ENCODE results near the gene CDON.

CDON gene

GRCh38 chr11:125943661-125944349, 118.9 kb downstream of the CDON start:
- H3K4me3 ChIP-seq (ENCODE audit: low read depth, low read length), result no peak overlapping the region
- in situ Hi-C loops (cut with HindIII; ENCODE audit: low sequenced_read_pairs), result no loop called here
- no peak for TF ChIP-seq CTCF (IDR thresholded peaks at IDR 0.05; ENCODE audit: low read depth, low read length, missing control alignments)
- DNase-seq (ENCODE audit: low read depth), result no peak

GRCh38 chr11:125942771-125943428, 119.8 kb downstream of the CDON start:
- no peak overlapping the region for H3K4me3 ChIP-seq (ENCODE audit: low read depth, low read length)
- no peak for DNase-seq (ENCODE audit: low read depth)
- no peak for TF ChIP-seq CTCF (IDR thresholded peaks at IDR 0.05; ENCODE audit: low read depth, low read length, missing control alignments)
- in situ Hi-C loops (cut with HindIII; ENCODE audit: low sequenced_read_pairs), result no loop called here

GRCh38 chr11:125941619-125942611, 120.8 kb downstream of the CDON start:
- in situ Hi-C loops (cut with HindIII; ENCODE audit: low sequenced_read_pairs), result no loop called here
- peak; percentile 3 for DNase-seq (ENCODE audit: low read depth)
- no peak overlapping the region for H3K4me3 ChIP-seq (ENCODE audit: low read depth, low read length)
- TF ChIP-seq CTCF (IDR thresholded peaks at IDR 0.05; ENCODE audit: low read depth, low read length, missing control alignments), result peak; percentile 85

GRCh38 chr11:125941267-125941618, 121.4 kb downstream of the CDON start:
- in situ Hi-C loops (cut with HindIII; ENCODE audit: low sequenced_read_pairs), result no loop called here
- DNase-seq (ENCODE audit: low read depth), result no peak
- TF ChIP-seq CTCF (IDR thresholded peaks at IDR 0.05; ENCODE audit: low read depth, low read length, missing control alignments), result no peak
- no peak overlapping the region for H3K4me3 ChIP-seq (ENCODE audit: low read depth, low read length)

GRCh38 chr11:125940145-125940544, 122.5 kb downstream of the CDON start:
- DNase-seq (ENCODE audit: low read depth), result no peak
- in situ Hi-C loops (cut with HindIII; ENCODE audit: low sequenced_read_pairs), result no loop called here
- no peak for TF ChIP-seq CTCF (IDR thresholded peaks at IDR 0.05; ENCODE audit: low read depth, low read length, missing control alignments)
- H3K4me3 ChIP-seq (ENCODE audit: low read depth, low read length), result no peak overlapping the region

GRCh38 chr11:125939081-125939521, 123.6 kb downstream of the CDON start:
- in situ Hi-C loops (cut with HindIII; ENCODE audit: low sequenced_read_pairs), result no loop called here
- DNase-seq (ENCODE audit: low read depth), result no peak
- TF ChIP-seq CTCF (IDR thresholded peaks at IDR 0.05; ENCODE audit: low read depth, low read length, missing control alignments), result no peak
- no peak overlapping the region for H3K4me3 ChIP-seq (ENCODE audit: low read depth, low read length)
